HG02571 (cell line): ENCODE measurements around the gene CXCL16.

Experiments used
- ATAC-seq: cut with Tn5 transposase; IDR thresholded peaks from one replicate; pipeline ENCODE4 v1.9.1; 2021; ENCODE audit warnings: mild to moderate bottlenecking, moderate library complexity; ENCODE audit not compliant: unreplicated experiment

CXCL16 gene

GRCh38 chr17:4739122-4740024, at the start of gene CXCL16, which contains the start of gene ZMYND15:
CXCL16 (minus strand) TSS chr17:4739928; CDS start chr17:4739339, 589 bp downstream.
ZMYND15 (plus strand) TSS chr17:4739833; CDS start chr17:4740549, 716 bp downstream.
- ATAC-seq = no peak

GRCh38 chr17:4788807-4789700, 49.3 kb upstream of the CXCL16 start, which contains the start of gene GLTPD2:
GLTPD2 (plus strand) TSS chr17:4788964; CDS start chr17:4789012, 48 bp downstream.
- no peak for ATAC-seq

GRCh38 chr17:4788159-4788806, 48.6 kb upstream of the CXCL16 start:
- ATAC-seq = no peak

- ATAC-seq = no peak
Observed at GRCh38 chr17:4786516-4786915, 46.8 kb upstream of the CXCL16 start.

- no peak for ATAC-seq
Observed at GRCh38 chr17:4786106-4786511, 46.4 kb upstream of the CXCL16 start, which contains the start of gene VMO1. VMO1 (minus strand) TSS chr17:4786364; CDS start chr17:4786352, 12 bp downstream.

GRCh38 chr17:4785311-4786105, 45.8 kb upstream of the CXCL16 start:
- ATAC-seq = no peak

- no peak for ATAC-seq
Observed at GRCh38 chr17:4782652-4783051, 42.9 kb upstream of the CXCL16 start.

- no peak for ATAC-seq
Observed at GRCh38 chr17:4780325-4780955, 40.7 kb upstream of the CXCL16 start.

- ATAC-seq = no peak
Observed at GRCh38 chr17:4777969-4778760, 38.4 kb upstream of the CXCL16 start.

- ATAC-seq = no peak
Observed at GRCh38 chr17:4772235-4772613, 32.5 kb upstream of the CXCL16 start.

- ATAC-seq = no peak
Observed at GRCh38 chr17:4771519-4772234, 31.9 kb upstream of the CXCL16 start, which contains the start of gene TM4SF5. TM4SF5 (plus strand) TSS chr17:4771886; CDS start chr17:4771923, 37 bp downstream.

GRCh38 chr17:4769628-4770027, 29.9 kb upstream of the CXCL16 start:
- no peak for ATAC-seq

- ATAC-seq = no peak
Observed at GRCh38 chr17:4768298-4768697, 28.6 kb upstream of the CXCL16 start.

GRCh38 chr17:4766723-4767122, 27.0 kb upstream of the CXCL16 start:
- no peak for ATAC-seq

GRCh38 chr17:4766201-4766600, 26.5 kb upstream of the CXCL16 start:
- ATAC-seq = no peak

- ATAC-seq = no peak
Observed at GRCh38 chr17:4764595-4764994, 24.9 kb upstream of the CXCL16 start.

GRCh38 chr17:4759776-4760236, 20.1 kb upstream of the CXCL16 start:
- no peak for ATAC-seq

- no peak for ATAC-seq
Observed at GRCh38 chr17:4753392-4753791, 13.7 kb upstream of the CXCL16 start.
